ENCODE data around the gene HASPIN. TPM values are rescaled to one million over a fixed set of nuclear protein-coding genes. Genes with fewer than 3 reads are reported as not detected.
"Not testable (repeated sequence)": the region's sequence is repeated elsewhere in the genome, so short reads cannot be mapped to it uniquely, and the experiment has no call there.

HASPIN gene
- total RNA-seq, 2 donors from 2014 or later = 1.0 to 3.9 TPM

DNA sequence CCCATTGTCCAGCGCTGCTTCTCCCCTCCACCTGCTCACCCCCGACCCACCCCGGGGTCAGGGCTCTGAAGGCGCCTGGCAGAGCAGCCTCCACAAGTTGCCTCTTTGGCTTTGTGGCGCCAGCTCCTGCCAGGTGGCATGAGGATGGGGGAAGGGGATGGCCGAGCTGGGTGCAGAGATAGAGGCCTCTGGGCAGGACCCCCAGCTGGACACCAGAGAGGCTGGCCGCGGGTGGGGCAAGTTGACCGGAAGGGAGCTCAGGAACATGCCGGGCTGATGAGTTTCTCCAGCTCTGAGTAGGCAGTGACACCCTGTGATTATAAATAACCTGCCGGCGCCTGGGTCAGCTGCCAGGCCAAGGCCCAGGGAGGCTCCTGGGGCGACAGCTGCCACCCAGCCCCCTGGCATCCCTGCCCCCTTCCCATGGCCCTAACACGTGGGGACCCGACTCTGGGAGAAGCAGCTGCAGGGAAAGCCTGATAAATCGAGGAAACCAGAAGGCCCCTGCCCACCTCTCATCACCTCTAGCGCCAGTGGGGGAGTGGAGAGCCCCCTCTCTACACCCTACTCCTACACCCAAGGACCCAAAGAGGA is 28.5 kb upstream of the HASPIN start:
- Histone ChIP-seq H3K36me3 (no peaks in the 10 kb centered on the region), H3K9me3 (no peaks in the 10 kb centered on the region), H3K27ac (no peak overlapping the region), H3K4me1 (replicated peaks) (no peaks in the 10 kb centered on the region), H3K27me3 (replicated peaks; ENCODE audit: insufficient read depth) (peaks cover 13% of the 10 kb centered on the region), H3K4me3 (peak overlapping the region; percentile 20 to 36)
- WGBS = 12% methylated on average over 14 of the region's 17 CpGs
- intact Hi-C loops (cut with DNase I) = no loop called here
- no peak for DNase-seq (ENCODE audit: low spot score)
- TF ChIP-seq POLR2A (IDR thresholded peaks at IDR 0.05) = no peak
- no peak for TF ChIP-seq POLR2AphosphoS5 (IDR thresholded peaks at IDR 0.05)
- no peak for TF ChIP-seq CTCF (IDR thresholded peaks at IDR 0.05)

GRCh38 chr17:3695723-3696411 is 27.8 kb upstream of the HASPIN start, which contains the start of gene P2RX5:
TSS of gene P2RX5 (minus strand) at chr17:3696155. CDS start at chr17:3696005, 150 bp downstream.
- intact Hi-C loops (cut with DNase I) = no loop called here
- no peak within 1 kb of the TSS for H3K27ac ChIP-seq
- no peaks in the 10 kb centered on the region for H3K4me1 ChIP-seq (replicated peaks)
- no peaks in the 10 kb centered on the region for H3K9me3 ChIP-seq
- no peak for TF ChIP-seq POLR2A (IDR thresholded peaks at IDR 0.05)
- no peak for TF ChIP-seq POLR2AphosphoS5 (IDR thresholded peaks at IDR 0.05)
- no peak for TF ChIP-seq CTCF (IDR thresholded peaks at IDR 0.05)
- H3K4me3 ChIP-seq = peak within 1 kb of the TSS; percentile 20 to 36
- H3K27me3 ChIP-seq (replicated peaks; ENCODE audit: insufficient read depth) = peaks cover 13% of the 10 kb centered on the region
- under 1% methylated on average over 64 of the region's 65 CpGs for WGBS
- DNase-seq (ENCODE audit: low spot score) = no peak
- H3K36me3 ChIP-seq = no peaks in the 10 kb centered on the region

- no peaks in the 10 kb centered on the region for H3K4me1 ChIP-seq (replicated peaks)
- no peaks in the 10 kb centered on the region for H3K9me3 ChIP-seq
- no peak overlapping the region for H3K4me3 ChIP-seq
- no peak overlapping the region for H3K27ac ChIP-seq
- H3K27me3 ChIP-seq (replicated peaks; ENCODE audit: insufficient read depth) = peaks cover 13% of the 10 kb centered on the region
- 60% methylated on average over 10 of the region's 12 CpGs for WGBS
- intact Hi-C loops (cut with DNase I) = no loop called here
- DNase-seq (ENCODE audit: low spot score) = no peak
- TF ChIP-seq POLR2AphosphoS5 (IDR thresholded peaks at IDR 0.05) (no peak), POLR2A (IDR thresholded peaks at IDR 0.05) (no peak), CTCF (IDR thresholded peaks at IDR 0.05) (no peak)
- H3K36me3 ChIP-seq = no peaks in the 10 kb centered on the region
Measured at GRCh38 chr17:3697103-3697476, 26.6 kb upstream of the HASPIN start.

- no peaks in the 10 kb centered on the region for H3K4me1 ChIP-seq (replicated peaks)
- 87% methylated on average over 4 of the region's 4 CpGs for WGBS
- H3K36me3 ChIP-seq = no peaks in the 10 kb centered on the region
- H3K27ac ChIP-seq = no peak overlapping the region
- H3K9me3 ChIP-seq = no peaks in the 10 kb centered on the region
- DNase-seq (ENCODE audit: low spot score) = no peak
- H3K27me3 ChIP-seq (replicated peaks; ENCODE audit: insufficient read depth) = peaks cover 13% of the 10 kb centered on the region
- no peak for TF ChIP-seq POLR2A (IDR thresholded peaks at IDR 0.05)
- no peak for TF ChIP-seq CTCF (IDR thresholded peaks at IDR 0.05)
- TF ChIP-seq POLR2AphosphoS5 (IDR thresholded peaks at IDR 0.05) = no peak
- intact Hi-C loops (cut with DNase I) = no loop called here
- H3K4me3 ChIP-seq = no peak overlapping the region
Measured at GRCh38 chr17:3698139-3698538, 25.6 kb upstream of the HASPIN start.

- Histone ChIP-seq H3K27me3 (replicated peaks; ENCODE audit: insufficient read depth) (peaks cover 10% of the 10 kb centered on the region), H3K4me1 (replicated peaks) (no peaks in the 10 kb centered on the region), H3K9me3 (no peaks in the 10 kb centered on the region), H3K4me3 (no peak overlapping the region), H3K27ac (no peak overlapping the region), H3K36me3 (no peaks in the 10 kb centered on the region)
- TF ChIP-seq POLR2A (IDR thresholded peaks at IDR 0.05) (no peak), POLR2AphosphoS5 (IDR thresholded peaks at IDR 0.05) (no peak), CTCF (IDR thresholded peaks at IDR 0.05) (no peak)
- no peak for DNase-seq (ENCODE audit: low spot score)
- intact Hi-C loops (cut with DNase I) = no loop called here
- WGBS = 86% methylated on average over 4 of the region's 4 CpGs
Measured at GRCh38 chr17:3699951-3700350, 23.8 kb upstream of the HASPIN start.

DNA sequence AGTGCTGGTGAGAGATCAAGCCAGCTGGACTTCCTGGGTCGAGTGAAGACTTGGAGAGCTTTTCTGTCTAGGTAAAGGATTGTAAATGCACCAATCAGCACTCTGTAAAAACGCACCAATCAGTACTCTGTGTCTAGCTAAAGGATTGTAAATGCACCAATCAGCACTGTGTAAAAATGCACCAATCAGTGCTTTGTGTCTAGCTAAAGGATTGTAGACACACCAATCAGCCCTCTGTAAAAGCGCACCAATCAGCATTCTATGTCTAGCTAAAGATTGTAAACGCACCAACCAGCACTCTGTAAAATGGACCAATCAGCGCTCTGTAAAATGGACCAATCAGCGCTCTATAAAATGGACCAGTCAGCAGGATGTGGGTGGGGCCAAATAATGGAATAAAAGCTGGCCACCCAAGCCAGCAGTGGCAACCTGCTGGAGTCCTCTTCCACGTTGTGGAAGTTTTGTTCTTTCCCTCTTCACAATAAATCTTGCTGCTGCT is 21.6 kb upstream of the HASPIN start:
- H3K36me3 ChIP-seq; H3K4me1 ChIP-seq (replicated peaks); H3K27ac ChIP-seq; H3K4me3 ChIP-seq; H3K27me3 ChIP-seq (replicated peaks; ENCODE audit: insufficient read depth); DNase-seq (ENCODE audit: low spot score); H3K9me3 ChIP-seq; intact Hi-C loops (cut with DNase I): not testable (repeated sequence)
- 96% methylated on average over 7 of the region's 7 CpGs for WGBS

Measured in prostate gland (tissue), 2 donors.